GM20000 (cell line): ENCODE measurements around the gene ATP4A.
A peak's percentile ranks its signal among the peaks of the same experiment; 100 is the strongest.

Experiments
- DNase-seq: peaks from one replicate; pipeline ENCODE4 v3.0.0; 2012; ENCODE audit warnings: low spot score
- CTCF ChIP-seq: IDR thresholded peaks from 2 replicates; pipeline ENCODE4 v1.5.1; 2012; ENCODE audit warnings: mild to moderate bottlenecking, control low read depth; ENCODE audit errors: extremely low read depth, missing control alignments

ATP4A gene

GRCh38 chr19:35553385-35554000, 10.0 kb downstream of the ATP4A start:
- no peak for DNase-seq
- TF ChIP-seq CTCF, result no peak

DNA sequence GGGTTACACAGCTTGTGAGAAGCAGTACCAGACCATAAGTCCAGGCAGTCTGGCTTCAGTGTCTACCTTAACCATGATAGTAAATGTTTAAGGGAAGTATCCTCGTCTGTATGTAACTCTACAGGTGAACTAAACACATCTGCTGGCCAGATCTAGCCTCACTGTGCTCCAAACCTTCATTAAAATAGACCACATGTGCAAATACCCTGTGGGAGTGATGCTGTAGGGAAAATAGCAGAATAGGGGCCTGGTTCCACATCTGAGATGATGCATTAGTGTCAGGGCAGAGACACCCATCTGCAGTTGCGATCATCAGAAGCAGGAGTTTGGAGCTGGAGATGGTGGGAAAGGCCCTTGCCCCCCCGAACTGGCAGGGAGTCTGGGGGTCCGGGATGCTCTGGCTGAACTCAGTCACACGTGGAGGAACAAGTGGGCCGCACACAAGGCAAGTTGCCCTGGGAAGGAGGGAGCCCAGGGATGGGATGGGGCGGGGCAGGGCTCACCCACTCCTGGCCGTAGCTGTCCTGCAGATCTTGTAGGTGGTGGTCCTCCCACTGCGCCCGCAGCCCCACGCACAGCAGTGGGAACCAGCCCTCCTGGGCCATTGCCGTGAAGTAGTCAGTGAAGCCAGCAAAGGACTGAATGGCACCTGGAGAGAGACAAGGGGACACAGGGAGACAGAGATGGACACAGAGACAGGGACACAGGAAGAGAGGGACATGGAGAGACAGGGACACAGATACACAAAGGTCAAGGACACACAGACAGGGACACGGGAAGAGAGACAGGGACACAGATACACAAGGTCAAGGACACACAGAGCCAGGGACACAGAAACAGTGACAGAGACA, 10.7 kb downstream of the ATP4A start:
- no peak for DNase-seq
- no peak for TF ChIP-seq CTCF

DNA sequence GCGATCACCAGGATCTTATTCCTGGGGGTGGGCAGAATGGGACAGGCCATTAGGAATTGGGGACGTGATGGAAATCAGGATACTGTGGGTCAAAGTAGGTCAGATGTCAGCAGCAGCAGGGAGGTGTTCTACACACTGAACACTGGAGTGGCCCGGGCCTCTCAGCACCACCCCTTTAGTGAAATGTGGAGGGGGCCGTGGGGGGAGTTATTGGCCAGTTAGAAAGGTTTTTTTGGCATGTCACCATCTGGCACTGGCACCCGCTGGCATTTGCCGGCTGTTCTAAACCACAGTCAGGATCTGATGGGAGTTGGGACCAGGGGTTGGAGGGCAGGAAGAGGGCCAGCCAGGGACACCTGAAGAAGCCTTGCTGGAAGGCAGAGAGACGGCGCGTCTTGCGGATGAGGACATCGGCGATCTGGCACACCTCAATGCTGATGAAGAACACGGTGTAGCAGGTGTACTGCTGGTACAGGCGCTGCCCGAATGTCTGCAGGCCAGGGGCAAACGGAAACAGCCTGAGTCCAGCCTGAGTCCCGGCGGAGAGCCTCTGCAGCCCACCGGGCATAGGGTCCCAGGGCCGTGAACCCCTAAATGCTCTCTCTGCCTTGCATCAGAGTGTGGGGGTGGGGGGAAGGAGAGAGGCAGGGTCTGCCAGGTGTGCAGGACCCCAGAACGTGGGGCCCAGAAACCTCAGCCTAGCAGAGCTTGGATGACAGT, 12.2 kb downstream of the ATP4A start:
- no peak for TF ChIP-seq CTCF
- no peak for DNase-seq

DNA sequence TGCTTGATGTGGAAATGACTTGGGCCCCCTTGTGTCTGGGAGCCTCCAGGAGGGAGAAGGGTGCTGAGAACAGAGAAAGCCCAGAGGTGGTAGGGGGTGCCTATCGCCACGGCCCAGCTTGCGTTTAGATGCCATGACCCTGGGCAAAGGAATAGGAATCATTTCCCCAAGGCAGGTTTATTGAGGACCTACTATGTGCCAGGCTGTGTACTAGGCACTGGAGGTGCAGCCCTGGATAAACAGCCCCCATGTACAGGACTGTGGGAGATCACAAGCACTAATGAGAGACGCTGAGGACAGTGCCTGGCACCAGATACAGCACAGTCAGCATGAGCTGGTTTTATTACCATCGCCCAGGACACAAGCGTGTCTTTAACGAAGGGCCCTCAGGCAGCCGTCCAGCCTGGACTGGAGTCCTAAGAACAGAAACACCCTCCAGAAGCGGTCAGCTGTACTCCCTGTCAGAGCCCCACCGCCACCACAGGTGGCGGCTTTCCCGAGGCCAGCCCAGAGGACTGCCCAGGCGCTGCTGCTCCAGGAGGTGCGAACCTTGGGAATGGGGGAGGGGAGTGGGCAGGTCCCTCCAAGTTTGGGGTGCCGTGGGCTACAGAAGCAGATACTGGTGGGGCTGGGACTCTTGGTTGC, 13.5 kb downstream of the ATP4A start:
- DNase-seq, result no peak
- TF ChIP-seq CTCF, result no peak

- peak; percentile 71 for TF ChIP-seq CTCF
- DNase-seq, result peak; percentile 84
Measured at GRCh38 chr19:35549174-35549788, 14.2 kb downstream of the ATP4A start.

DNA sequence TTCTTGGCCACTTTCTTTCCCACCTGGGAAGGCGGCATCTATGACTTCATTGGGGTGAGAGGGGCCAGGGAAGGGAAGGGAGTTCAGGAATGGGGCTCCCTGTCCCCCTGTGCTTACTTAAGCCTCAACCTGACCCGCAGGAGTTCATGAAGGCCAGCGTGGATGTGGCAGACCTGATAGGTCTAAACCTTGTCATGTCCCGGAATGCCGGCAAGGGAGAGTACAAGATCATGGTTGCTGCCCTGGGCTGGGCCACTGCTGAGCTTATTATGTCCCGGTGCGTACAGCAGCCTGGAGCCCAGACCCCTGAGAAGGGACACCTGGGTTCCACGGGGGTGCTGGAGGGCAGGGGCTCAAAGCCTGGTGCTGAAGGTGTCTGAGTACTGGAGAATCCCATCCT, 16.9 kb downstream of the ATP4A start:
- no peak for TF ChIP-seq CTCF
- DNase-seq, result no peak
